OCI-LY3 (cell line): ENCODE data around the gene ASTN2.

Source experiments
- EZH2phosphoT487 ChIP-seq: fragments of 200-600 bp; shearing (Covaris generic); IDR thresholded peaks from 2 replicates; pipeline ENCODE4 v1.6.1; 2018; ENCODE audit warnings: antibody characterized with exemption, mixed run types, low read depth
- TF ChIP-seq, protein P1 (sequence below): fragments of 200-600, 300-600 bp; sonication (generic); IDR thresholded peaks from 2 replicates; pipeline ENCODE4 v1.5.1; 2014; ENCODE audit warnings: antibody characterized with exemption, low read length, low read depth

DNA sequence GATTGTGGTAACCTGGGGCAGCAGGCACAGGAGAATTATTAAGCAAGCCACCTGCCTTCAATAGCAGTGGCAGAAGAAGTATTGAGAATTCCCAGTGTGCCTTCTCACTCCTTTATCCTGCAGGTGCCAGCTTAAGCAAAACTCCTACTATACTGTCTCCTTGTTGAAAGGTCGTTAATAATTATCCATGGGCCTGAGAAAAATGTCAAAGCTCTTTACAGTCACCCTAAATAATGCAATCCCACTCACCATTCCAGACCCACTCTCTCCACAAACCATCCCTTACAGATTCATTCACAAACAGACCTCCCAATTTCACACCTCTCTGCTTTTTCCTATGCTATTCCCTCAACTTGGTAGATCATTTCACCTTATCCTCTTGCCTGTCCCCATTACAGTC, 889.2 kb downstream of the ASTN2 start:
- TF ChIP-seq, protein P1, sequence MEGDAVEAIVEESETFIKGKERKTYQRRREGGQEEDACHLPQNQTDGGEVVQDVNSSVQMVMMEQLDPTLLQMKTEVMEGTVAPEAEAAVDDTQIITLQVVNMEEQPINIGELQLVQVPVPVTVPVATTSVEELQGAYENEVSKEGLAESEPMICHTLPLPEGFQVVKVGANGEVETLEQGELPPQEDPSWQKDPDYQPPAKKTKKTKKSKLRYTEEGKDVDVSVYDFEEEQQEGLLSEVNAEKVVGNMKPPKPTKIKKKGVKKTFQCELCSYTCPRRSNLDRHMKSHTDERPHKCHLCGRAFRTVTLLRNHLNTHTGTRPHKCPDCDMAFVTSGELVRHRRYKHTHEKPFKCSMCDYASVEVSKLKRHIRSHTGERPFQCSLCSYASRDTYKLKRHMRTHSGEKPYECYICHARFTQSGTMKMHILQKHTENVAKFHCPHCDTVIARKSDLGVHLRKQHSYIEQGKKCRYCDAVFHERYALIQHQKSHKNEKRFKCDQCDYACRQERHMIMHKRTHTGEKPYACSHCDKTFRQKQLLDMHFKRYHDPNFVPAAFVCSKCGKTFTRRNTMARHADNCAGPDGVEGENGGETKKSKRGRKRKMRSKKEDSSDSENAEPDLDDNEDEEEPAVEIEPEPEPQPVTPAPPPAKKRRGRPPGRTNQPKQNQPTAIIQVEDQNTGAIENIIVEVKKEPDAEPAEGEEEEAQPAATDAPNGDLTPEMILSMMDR, result no peak
- no peak for TF ChIP-seq EZH2phosphoT487
